HG03378 (cell line): ENCODE data around the gene ZBTB39.
"Not testable (repeated sequence)": the region's sequence is repeated elsewhere in the genome, so short reads cannot be mapped to it uniquely, and the experiment has no call there.

Source experiments
- ATAC-seq: cut with Tn5 transposase; IDR thresholded peaks from one replicate; pipeline ENCODE4 v1.9.1; 2021; ENCODE audit warnings: mild to moderate bottlenecking, moderate library complexity; ENCODE audit not compliant: unreplicated experiment

Gene ZBTB39

DNA sequence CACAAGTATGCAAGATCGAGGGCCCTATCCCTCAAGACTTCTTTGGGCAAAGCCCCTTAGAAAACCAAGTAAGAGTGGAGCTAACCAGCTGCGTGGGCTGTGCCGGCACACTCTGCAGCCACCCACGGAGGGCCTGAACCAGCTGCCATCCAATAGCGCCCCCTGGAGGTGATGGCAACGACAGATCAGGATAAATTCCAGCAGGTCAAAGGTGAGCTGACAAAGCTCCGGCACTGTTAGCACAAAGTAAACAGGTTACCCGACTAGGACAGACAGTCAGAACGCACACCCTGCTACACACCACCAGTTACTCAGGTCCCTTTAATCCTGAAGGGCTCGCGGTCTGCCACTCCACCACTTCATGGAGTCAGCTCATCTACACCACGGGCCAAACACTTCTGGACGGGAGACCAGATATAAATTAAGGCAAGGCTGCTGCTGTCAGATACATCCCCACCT lies 4.9 kb downstream of the ZBTB39 start:
- no peak for ATAC-seq

DNA sequence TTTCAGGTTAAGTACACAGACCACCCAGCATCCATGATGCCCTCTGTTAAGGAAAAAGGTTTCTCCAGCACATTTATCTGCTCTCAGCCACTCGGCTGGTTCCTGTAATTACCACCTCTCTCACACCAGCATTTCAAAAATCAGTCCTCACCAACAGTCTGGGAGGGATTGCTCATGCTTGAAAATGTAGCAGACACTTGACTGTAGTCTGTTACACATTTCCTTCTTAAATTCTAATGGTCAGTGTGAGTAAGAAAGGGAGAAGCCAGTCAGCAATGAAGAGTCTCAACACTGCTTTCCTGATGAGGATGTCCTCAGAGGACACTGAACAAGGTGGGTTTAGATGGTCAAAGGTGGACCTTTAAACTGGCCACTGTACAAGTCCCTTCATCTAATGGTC lies 6.0 kb downstream of the ZBTB39 start:
- no peak for ATAC-seq

DNA sequence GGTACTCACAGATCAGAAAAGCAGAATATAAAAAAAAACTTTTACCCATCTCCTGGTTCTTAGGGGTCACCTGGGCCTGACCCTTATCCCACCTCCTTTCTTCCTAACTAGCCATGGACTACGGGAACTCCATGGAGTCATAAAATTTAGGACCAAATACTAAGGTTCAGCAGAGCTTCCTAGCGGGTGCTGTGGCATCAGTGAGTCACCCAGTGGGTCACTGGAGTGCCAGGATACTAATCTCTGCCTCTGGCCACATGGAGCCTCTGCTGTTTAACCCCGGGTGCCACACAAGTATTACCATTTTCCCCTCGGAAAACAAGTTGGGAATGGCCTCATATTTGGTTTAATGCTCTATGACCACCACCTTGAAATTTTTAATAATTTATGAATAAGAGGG lies 6.9 kb downstream of the ZBTB39 start:
- no peak for ATAC-seq

DNA sequence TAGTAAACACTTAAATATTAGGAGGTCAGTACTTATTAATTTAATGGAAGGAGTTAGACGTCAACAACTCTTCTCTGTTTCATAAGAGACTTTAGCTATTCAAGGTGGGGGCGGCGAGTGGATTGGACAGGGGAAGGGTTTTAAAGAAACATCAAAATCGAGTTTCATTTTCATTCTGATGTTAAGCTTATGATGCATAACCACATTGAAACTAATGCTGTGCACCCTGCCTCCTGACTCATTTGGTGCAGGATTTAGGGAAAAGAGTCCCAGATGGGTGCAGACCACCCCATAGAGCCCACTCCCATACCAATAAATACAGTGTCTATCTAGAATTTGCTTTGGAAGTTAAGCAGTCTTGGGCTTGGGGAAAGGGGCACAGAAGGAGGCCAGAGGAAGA lies 7.4 kb downstream of the ZBTB39 start:
- ATAC-seq, result peak; percentile 84

DNA sequence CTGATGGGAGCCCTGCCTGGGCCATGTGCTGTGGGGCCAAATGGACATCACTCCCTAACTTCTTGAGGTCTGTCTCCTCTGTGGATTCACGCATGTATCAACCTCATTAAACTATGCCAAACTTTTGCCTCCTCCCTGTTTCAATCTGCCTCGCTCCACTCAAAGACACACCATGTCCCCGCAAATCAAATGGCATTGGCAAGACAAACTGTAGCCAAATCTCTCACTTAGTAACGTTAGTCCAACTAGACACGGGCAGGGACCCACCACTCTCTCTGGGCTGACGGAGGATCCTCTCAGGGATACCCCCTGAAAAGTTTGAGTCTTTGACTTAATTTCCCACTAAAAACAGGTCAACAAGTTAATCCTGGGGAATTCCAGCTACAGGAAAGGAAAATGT lies 8.0 kb downstream of the ZBTB39 start:
- no peak for ATAC-seq

DNA sequence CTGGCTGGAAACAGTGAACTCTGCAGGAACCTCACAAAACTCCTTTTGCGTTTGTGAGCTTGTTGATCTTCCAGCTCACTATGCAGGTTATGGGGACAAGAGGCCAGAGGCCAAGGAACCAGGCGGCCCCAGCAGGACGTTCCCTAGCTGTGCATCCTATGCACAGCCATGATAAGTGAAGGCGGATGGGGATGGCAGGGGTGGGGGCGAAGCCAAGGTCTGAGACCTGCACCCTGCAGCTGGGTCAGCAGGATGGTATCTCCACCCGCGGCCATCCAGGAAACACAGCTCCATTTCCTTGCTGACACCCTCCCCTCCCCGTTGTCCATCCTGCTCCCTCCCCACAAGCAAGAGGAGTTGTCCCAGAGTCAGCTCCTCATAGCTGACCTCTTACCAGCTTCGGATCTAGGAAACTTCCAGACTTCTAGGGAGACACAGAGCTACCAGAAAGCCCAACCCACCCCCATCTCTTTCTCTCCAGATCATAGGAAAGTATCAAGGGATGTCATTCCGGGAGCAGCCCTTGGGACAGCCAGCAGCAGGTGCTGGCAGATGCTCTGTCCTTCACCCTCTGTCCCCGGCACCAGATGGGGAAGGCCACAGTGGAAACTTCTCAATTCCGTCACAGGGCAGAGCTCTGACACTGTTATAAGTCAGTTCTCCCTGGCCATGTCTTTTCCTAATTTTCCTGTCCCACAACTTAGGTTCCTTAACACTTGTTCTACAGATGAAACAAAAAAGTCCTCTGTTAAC lies 9.4 kb downstream of the ZBTB39 start:
- ATAC-seq, result no peak

DNA sequence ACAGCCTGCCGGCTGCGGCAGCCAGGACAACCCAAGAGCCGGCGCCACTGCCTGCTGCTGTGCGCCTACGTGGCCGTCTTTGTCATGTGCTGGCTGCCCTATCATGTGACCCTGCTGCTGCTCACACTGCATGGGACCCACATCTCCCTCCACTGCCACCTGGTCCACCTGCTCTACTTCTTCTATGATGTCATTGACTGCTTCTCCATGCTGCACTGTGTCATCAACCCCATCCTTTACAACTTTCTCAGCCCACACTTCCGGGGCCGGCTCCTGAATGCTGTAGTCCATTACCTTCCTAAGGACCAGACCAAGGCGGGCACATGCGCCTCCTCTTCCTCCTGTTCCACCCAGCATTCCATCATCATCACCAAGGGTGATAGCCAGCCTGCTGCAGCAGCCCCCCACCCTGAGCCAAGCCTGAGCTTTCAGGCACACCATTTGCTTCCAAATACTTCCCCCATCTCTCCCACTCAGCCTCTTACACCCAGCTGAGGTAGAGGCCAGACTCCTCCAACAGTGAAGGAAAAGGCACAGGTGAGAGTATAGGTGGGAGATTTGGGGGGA lies 10.3 kb downstream of the ZBTB39 start:
- no peak for ATAC-seq

DNA sequence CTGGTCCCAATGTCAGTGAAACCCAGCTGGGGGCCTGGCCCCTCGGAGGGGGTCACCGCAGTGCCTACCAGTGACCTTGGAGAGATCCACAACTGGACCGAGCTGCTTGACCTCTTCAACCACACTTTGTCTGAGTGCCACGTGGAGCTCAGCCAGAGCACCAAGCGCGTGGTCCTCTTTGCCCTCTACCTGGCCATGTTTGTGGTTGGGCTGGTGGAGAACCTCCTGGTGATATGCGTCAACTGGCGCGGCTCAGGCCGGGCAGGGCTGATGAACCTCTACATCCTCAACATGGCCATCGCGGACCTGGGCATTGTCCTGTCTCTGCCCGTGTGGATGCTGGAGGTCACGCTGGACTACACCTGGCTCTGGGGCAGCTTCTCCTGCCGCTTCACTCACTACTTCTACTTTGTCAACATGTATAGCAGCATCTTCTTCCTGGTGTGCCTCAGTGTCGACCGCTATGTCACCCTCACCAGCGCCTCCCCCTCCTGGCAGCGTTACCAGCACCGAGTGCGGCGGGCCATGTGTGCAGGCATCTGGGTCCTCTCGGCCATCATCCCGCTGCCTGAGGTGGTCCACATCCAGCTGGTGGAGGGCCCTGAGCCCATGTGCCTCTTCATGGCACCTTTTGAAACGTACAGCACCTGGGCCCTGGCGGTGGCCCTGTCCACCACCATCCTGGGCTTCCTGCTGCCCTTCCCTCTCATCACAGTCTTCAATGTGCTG lies 11.0 kb downstream of the ZBTB39 start:
- no peak for ATAC-seq

DNA sequence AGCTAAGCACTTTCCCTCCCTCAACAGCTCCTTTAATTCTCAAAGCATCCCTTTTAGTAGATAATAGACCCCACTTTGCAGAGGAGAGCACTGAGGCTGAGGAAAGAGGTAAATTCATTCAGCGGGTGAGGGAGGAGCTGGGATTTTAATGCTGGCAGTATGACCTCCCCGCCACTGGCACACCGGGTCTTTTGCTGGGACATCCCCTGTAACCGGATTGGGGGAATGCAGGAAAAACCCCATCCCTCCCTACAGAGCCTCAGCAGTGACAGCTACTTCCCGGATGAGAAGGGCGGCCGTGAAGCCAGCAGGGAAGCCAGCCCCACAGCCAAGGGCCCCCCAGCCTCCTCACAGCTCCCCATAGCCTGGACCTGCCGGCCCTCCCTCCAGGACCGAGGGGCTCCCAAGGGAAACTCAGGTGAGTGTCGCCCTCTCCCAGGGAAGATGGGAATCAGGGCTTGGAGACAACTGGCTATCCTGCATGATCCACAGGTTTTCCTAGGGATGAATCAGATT lies 12.1 kb downstream of the ZBTB39 start:
- ATAC-seq, result no peak

DNA sequence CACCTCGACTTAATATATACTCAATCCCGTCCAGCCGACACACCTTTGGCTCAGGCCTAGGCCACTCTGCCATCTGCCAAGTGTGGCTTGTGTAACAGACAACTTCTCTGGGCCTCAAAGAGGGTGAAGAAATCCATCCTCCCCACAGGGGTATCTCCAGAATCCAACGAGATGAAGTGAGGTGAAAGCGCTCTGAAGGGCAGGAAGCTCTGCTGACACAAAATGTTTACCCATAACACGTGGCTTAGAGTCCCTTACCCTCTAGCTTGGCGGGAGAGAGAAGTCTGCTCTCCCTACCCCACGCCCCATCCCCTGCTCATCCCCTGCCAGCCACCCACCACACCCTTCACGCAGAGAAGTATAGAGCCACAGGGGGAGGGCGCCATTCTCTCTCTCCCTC lies 13.0 kb downstream of the ZBTB39 start:
- no peak for ATAC-seq

DNA sequence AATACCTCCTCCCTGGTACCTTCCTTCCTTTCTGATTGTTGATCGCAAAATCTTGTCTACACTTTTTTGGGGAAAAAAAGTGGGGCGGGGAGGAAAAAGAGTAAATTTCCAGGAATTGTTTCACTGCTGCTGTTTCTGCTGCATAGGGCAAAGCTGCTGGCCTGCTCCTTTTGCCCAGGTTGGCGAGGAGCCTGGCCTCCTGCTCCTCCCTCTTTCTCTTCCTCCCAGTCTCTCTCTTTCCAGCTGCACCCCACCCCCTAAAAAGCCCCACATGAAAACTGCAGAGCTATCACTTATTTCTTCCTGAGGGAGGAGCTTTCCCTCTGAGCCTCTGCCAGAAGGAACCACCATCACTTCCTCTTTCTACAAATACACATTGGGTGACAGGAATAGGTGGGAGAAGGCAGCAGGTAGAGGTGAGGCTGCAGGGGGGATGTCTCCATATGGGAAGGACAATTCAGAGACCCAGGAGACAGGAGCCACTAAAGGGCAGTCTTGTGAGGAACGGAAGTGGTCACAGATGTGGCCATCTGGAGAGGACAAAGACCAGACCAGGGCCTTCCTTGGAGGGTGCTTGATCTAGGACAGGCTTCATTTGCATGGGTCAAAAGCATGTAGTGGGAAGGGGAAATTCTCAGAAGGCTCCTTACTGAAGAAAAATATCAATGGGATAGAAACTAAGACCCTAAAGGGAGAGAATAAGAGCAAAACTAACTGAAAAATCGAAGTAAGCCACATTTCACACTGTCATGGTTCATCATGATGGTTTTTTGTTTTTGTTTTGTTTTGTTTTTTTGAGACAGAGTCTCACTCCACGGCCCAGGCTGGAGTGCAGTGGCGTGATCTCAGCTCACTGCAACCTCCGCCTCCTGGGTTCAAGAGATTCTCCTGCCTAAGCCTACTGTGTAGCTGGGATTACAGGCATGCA lies 14.8 kb downstream of the ZBTB39 start:
- ATAC-seq, result no peak

DNA sequence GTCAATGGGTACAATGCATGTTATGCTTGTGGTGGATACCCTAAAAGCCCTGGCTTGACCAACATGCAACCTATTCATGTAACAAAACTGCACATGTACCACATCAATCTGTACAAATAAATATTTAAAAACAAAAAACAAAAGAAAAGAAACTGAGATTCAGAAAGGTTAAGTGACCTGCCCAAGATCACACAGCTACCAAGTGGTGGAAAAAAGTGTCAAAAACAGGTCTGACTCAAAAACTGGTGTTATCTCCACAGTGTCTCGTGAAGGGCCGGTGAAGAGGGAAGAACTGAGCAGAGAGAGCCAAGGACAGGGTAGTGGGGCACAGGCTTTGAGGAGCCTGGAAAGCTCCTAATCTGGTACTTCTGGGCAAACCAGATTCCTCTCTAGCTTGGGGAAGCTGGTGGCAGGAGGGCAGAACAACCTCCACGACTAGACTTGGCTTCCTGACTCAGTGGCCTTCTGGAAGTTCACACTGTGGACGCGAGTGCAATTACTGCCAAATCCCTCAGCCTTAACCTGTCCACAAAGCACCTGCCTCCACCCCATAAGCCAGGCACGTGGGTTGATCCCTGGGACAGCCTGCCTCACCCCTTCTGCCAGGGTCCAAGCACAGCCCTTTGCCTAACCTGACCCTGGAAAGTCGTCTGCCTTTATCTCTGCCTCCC lies 15.6 kb downstream of the ZBTB39 start:
- ATAC-seq, result no peak

DNA sequence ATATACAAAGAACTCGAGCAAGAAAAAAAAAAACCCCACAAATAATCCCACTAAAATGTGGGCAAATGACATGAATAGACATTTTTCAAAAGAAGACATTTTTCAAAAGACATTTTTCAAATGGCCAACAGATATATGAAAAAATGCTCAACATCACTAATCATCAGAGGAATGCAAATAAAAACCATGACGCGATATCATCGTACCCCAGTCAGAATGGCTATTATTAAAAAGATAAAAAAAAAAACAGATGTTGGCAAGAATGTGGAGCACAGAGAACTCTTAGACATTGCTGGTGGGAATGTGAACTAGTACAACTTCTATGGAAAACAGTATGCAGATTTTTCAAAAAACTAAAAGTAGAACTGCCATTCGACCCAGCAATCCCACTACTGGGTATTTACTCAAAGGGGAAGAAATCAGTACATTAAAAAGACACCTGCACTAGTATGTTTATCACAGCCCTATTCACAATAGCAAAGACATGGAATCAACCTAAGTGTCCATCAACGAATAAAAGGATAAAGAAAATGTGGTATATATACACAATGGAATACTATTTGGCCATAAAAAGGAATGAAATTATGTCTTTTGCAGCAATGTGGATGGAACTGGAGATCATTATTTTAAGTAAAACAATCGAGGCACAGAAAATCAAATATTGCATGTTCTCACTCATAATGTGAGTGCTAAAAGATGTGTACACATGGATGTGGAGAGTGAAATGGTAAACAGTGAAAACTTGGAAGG lies 16.3 kb downstream of the ZBTB39 start:
- no peak for ATAC-seq

DNA sequence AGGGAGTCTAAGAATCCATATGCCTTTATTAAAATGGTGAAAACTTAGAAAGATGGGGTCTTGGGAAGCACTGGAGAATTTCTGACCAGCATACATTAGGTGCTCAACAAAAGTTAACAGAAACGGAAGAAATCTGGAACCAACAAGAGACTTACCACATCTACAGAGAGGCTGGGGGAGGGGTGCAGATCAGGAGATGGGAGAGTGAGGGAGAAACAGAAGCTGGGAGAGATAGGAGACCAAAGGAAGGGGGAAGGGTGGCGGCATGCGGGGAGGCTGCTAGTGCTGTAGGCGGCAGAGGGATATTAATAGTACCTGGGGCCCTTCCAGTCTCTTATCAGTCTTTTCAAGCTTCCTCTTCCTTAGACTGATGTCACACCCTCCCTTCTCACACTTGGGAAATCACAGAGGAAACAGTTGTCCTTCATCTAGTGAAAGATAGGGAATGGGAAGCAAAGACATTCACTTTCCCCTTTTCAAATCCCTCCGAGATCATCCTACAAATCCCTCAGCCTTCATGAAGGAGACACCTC lies 18.1 kb downstream of the ZBTB39 start:
- no peak for ATAC-seq

DNA sequence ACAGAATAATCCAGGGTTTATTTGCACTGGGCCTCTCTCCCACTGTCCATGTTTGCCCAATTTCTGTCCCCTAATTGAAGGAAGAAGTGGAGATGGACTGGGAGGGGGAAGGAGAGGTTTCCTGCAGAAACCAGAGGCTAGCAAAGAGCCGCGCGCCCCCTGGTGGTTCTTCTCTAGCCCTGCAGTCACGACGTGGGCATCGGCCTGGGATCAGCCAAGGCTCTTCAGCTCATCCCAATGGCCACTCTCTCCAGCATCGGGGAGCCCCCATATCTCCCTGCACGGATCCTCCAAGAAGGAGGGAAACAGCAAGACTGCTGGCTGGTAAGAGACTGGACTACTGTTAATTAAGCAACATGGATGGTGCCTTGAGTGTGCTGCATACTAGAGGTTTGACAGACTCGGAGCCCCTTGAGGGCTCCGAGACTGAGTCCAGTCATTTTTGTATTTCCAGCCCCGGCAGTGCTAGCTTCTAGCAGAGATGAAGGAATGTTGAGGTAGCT lies 18.7 kb downstream of the ZBTB39 start:
- ATAC-seq, result no peak

DNA sequence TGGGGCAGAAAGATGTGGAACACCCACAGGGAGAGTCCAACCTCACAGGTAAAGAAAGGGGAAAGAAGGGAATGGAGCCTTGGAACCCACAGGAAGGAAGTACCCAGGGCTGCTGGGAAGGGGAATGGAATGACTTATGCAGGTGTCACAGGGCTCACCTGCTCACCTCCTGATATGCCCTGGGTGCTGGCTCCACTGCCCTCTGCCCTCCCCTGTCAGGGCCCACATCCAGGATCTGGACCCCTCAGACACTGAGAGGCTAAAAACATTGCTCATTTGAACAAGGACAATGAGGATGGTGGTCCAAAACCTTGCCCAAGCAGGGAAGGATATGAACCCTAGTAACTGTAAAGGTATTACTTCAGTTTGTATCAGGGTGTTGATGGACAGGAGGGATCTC lies 19.3 kb downstream of the ZBTB39 start:
- no peak for ATAC-seq

DNA sequence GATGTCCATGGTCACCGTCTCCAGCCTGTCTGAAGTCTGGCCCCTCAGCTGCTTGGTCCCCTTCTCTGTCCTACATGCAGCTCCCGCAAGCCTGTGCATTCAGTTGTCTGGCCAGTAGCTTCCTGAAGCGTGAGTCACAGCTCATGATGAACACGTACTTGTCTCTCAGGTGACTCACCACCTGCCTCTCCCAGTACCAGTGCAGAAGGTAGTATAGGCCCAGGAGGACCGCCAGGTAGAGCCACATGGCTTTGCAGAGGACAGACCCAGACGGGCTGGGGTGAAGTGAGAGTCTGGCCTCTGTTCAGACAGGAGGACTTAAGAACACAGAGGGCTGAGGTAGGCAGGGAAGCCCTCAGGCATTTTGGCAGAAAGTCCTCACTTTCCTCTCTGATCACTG lies 20.6 kb downstream of the ZBTB39 start:
- ATAC-seq, result not testable (repeated sequence)

DNA sequence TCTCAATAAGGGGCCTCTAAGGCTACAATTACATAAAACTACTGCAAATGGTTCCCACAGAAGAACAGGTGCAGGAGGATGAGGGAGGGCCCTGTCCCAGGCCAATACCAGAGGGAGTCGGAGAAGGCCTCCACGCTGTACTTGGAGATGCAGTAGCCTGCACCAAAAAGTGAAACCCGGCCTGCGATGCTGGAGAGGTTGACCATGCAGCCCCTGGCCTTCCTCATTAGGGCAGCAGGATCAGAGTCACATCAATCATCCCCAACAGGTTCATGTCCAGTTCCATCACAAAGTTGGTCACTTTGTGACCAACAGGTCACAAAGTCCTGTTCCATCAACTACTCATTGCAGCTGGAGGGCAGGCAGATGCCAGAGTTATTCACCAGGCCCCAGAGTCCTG lies 23.0 kb downstream of the ZBTB39 start:
- no peak for ATAC-seq

DNA sequence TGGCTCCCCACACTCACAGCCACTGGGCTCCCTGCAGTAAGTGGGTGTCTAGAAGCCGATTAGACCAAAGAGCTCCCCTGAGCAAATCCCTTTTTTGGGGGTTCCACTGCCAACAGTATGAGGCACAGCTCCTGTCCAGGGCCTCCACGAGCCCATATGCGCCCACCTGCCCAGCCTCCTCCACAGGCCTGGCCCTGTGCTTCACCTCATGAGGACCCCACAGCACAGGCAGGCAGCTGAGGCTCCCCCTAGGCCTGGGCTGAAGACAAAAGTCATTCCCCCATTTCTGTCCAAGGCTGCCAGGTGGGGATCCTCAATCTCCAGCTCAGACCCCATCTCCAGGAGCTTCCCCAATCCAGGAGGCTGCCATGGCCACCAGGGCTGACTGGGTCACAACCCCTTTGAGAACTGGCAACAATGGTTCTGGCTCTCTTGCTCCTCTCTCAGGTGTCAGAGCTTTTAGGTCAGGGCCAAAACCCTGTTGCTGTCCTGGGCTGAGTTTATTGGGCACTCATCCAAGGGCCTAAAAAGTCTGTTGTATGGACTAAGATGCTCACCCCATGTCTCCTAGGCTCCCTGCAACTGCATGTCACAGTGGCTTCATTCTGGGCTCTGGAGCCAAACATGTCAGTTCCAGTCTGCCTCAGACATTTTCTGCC lies 23.6 kb downstream of the ZBTB39 start:
- ATAC-seq, result not testable (repeated sequence)
